K562 (cell line): Measurements from ENCODE around the gene EEF2. TPM values are rescaled to one million over a fixed set of nuclear protein-coding genes. Genes with fewer than 3 reads are reported as not detected.

Experiments
- ATAC-seq: fragments of 200-7000 bp; cut with Tn5 transposase; 3 replicates; pipeline ENCODE4 v1.9.1; 2020; ENCODE audit warnings: moderate library complexity
- BruUV-seq: library from RNA; stranded (reverse); fragments of 400-500 nt; replicated peaks from 2 replicates; lab custom pipeline; 2021; lab: Mats Ljungman, UMichigan
- CTCF ChIA-PET: fragments of 300-600 bp; formaldehyde crosslinking; extraction: SDS; loops from one replicate; lab custom pipeline; 2021; ENCODE audit warnings: low intra/inter-chr PET ratio; lab: Yijun Ruan, JAX
- POLR2A ChIA-PET: fragments of 300-600, 350-650 bp; sonication (Branson Sonifier 250); formaldehyde crosslinking; extraction: SDS; loops from one replicate; lab custom pipeline; 2021; ENCODE audit warnings: antibody characterized with exemption, inconsistent platforms; lab: Yijun Ruan, JAX
- DNase-seq, 4 experiments: peaks; one replicate each; pipeline versions ENCODE4 v3.0.0 to v3.0.0-alpha.2; 2011 to 2018; ENCODE audit warnings: low spot score in 3 of 4, mixed read lengths in 3 of 4; ENCODE audit errors: extremely low read depth in 1 of 4
- FAIRE-seq: peaks from 2 replicates; lab custom pipeline; 2011; peaks lifted over from hg19 to GRCh38; lab: Jason Lieb, UNC
- H2AFZ ChIP-seq: 2 replicates; pipeline ENCODE4 v1.6.0; 2011; ENCODE audit warnings: low read depth, low read length, control low read depth, inconsistent platforms
- H3K27ac ChIP-seq: fragments of 200-600 bp; 3 replicates; pipeline ENCODE4 v1.8.0; 2011; ENCODE audit warnings: low read depth, mild to moderate bottlenecking, control low read depth, inconsistent platforms, low read length, moderate library complexity, mixed read lengths; ENCODE audit errors: extremely low read depth
- H3K27me3 ChIP-seq, 2 experiments: fragments of 300-600 bp in 1 of 2; 2 replicates in 1 of 2; 3 replicates in 1 of 2; pipeline versions ENCODE4 v1.6.0 to v1.8.0; 2011; ENCODE audit warnings: inconsistent platforms in 2 of 2, low read length in 2 of 2, mild to moderate bottlenecking in 1 of 2, mixed read lengths in 1 of 2, moderate library complexity in 1 of 2; ENCODE audit not compliant: control insufficient read depth in 2 of 2, insufficient read depth in 2 of 2
- H3K36me3 ChIP-seq: fragments of 300-600 bp; 3 replicates; pipeline ENCODE4 v1.8.0; 2011; ENCODE audit warnings: mild to moderate bottlenecking, low read length, inconsistent platforms; ENCODE audit not compliant: control insufficient read depth, insufficient read depth
- H3K4me1 ChIP-seq, 2 experiments: fragments of 200-600 bp in 1 of 2; replicated peaks in 1 of 2; 2 replicates in 1 of 2; 3 replicates in 1 of 2; pipeline versions ENCODE4 v1.5.1 to v1.8.0; 2011; ENCODE audit warnings: inconsistent platforms in 2 of 2, low read length in 2 of 2, mild to moderate bottlenecking in 1 of 2, mixed read lengths in 1 of 2, moderate library complexity in 1 of 2; ENCODE audit not compliant: control insufficient read depth in 2 of 2, insufficient read depth in 2 of 2
- H3K4me2 ChIP-seq: 2 replicates; pipeline ENCODE4 v1.6.1; 2011; ENCODE audit warnings: low read length, control low read depth, inconsistent platforms, mixed read lengths; ENCODE audit not compliant: insufficient read depth
- H3K4me3 ChIP-seq: fragments of 200-600 bp; sonication (generic), shearing (Covaris generic); 2 replicates; pipeline ENCODE4 v1.5.1; 2016; ENCODE audit warnings: control low read depth, inconsistent platforms
- H3K79me2 ChIP-seq: fragments of 200-600 bp; 3 replicates; pipeline ENCODE4 v1.8.0; 2011; ENCODE audit warnings: low read length, inconsistent platforms; ENCODE audit not compliant: control insufficient read depth, insufficient read depth
- H3K9ac ChIP-seq, 2 experiments: 2 replicates each; pipeline versions ENCODE4 v1.6.0 to v1.6.1; 2011; ENCODE audit warnings: low read depth in 2 of 2, low read length in 2 of 2, control low read depth in 1 of 2, inconsistent platforms in 1 of 2, mild to moderate bottlenecking in 1 of 2, mixed read lengths in 1 of 2; ENCODE audit not compliant: insufficient read depth in 1 of 2
- H3K9me1 ChIP-seq: one replicate; pipeline ENCODE4 v1.6.0; 2011; ENCODE audit warnings: inconsistent platforms, mild to moderate bottlenecking, low read length, moderate library complexity; ENCODE audit not compliant: control insufficient read depth, insufficient read depth
- H3K9me3 ChIP-seq: replicated peaks from 2 replicates; pipeline ENCODE4 v1.5.1; 2011; ENCODE audit warnings: low read depth, low read length, inconsistent platforms; ENCODE audit not compliant: control insufficient read depth, insufficient read depth
- H4K20me1 ChIP-seq: replicated peaks from 2 replicates; pipeline ENCODE4 v1.6.1; 2011; ENCODE audit warnings: low read length, inconsistent platforms, mixed read lengths; ENCODE audit not compliant: control insufficient read depth, insufficient read depth
- ATF2 ChIP-seq: sonication (generic); formaldehyde crosslinking; IDR thresholded peaks from 2 replicates; pipeline ENCODE4 v1.8.1; 2022; ENCODE audit warnings: missing genetic modification reagents
- MECOM ChIP-seq: fragments of 250-450 bp; sonication (Bioruptor Pico); IDR thresholded peaks from 2 replicates; pipeline ENCODE4 v1.8.0; 2022; ENCODE audit warnings: inconsistent platforms
- NCOA6 ChIP-seq: fragments of 450-650 bp; IDR thresholded peaks from 2 replicates; pipeline ENCODE4 v1.6.1; 2017; ENCODE audit warnings: mild to moderate bottlenecking
- ZNF274 ChIP-seq: IDR thresholded peaks from 2 replicates; pipeline ENCODE4 v1.6.1; 2011; ENCODE audit warnings: low read depth, mild to moderate bottlenecking, low read length, moderate library complexity, borderline replicate concordance
- ZNF639 ChIP-seq, 2 experiments: fragments of 200-800 bp in 1 of 2; sonication (Bioruptor generic) in 1 of 2; sonication (generic) in 1 of 2; formaldehyde crosslinking in 1 of 2; IDR thresholded peaks in 1 of 2; conservative IDR thresholded peaks in 1 of 2; 2 replicates each; pipeline versions ENCODE4 v1.5.0 to v1.6.1; 2016 to 2020; ENCODE audit warnings: missing compliant biosample characterization in 1 of 2, missing genetic modification characterization in 1 of 2, missing genetic modification reagents in 1 of 2
- WGBS: fragments of 100-300 bp; shearing (Covaris generic); methylation state at CpG from one replicate; pipeline ENCODE4 v1.1.6; 2016; ENCODE audit warnings: low coverage, mixed read lengths; ENCODE audit not compliant: insufficient coverage; ENCODE audit errors: missing lambda C conversion rate; 5-methylcytosine and 5-hydroxymethylcytosine counted together
- in situ Hi-C: fragments of 300-500 bp; cut with MboI; formaldehyde crosslinking; loops from 4 replicates; pipeline ENCODE4 v1.15.0; 2018; ENCODE audit warnings: inconsistent platforms, mixed read lengths
- intact Hi-C: fragments of 100-400 bp; cut with micrococcal nuclease; formaldehyde crosslinking; loops from 2 replicates; pipeline ENCODE4 v1.14.2; 2022
- polyA plus RNA-seq, 8 experiments: library from polyadenylated mRNA; depleted of rRNA in 4 of 8; stranded (reverse) in 5 of 8; unstranded in 3 of 8; fragments of >200 nt; fragmentation: Nextera tagmentation in 2 of 8; fragmentation: Illumina TruSeq in 1 of 8; extraction: Ambion mirVana in 2 of 8; extraction: Trizol in 1 of 8; gene quantifications; 2 replicates each; pipeline versions ENCODE4 v1.2.1 to v1.2.3, GENCODE V29; 2011 to 2014; ENCODE audit warnings: inconsistent platforms in 1 of 8, missing spikeins in 1 of 8
- total RNA-seq, 7 experiments: library from RNA; depleted of rRNA in 6 of 7; stranded (reverse); fragments of >200 nt in 6 of 7; fragmentation: Illumina TruSeq in 2 of 7; extraction: Trizol in 2 of 7; gene quantifications; 2 replicates each; pipeline versions ENCODE4 v1.2.1 to v1.2.3, GENCODE V29; 2011 to 2021; ENCODE audit warnings: low replicate concordance in 1 of 7

The EEF2 gene
- total and polyA plus RNA-seq, 9 of the 15 experiments (the other 6 are each of a cell fraction or from before 2014, with no cell fraction given), result 372 to 3,003 (median 1,453) TPM

- ChIA-PET CTCF (no interaction called here), POLR2A (interaction anchor here (0.6 to 1.8 kb wide), 3 partner anchors 10 to 48 kb away, joined by 3 to 4 read pairs (median 3); partner anchors contain the start of gene EEF2)
- in situ Hi-C loops, result no loop called here
- Histone ChIP-seq H3K4me1 (peaks cover 22 to 75% of the 10 kb centered on the region in 2 experiments; a peak in 4 of 5 replicates), H3K9ac (peak overlapping the region in 1 of 2 experiments; percentile 75; a peak in 1 of 4 replicates), H2AFZ (no peak overlapping the region), H3K79me2 (peaks cover 47% of the 10 kb centered on the region), H4K20me1 (peaks cover 33% of the 10 kb centered on the region), H3K27ac (no peak overlapping the region), H3K36me3 (peaks cover 44% of the 10 kb centered on the region; the same call in 1 of the 3 replicates), H3K9me3 (no peaks in the 10 kb centered on the region), H3K9me1 (no peaks in the 10 kb centered on the region), H3K4me2 (no peak overlapping the region), H3K4me3 (no peak overlapping the region), H3K27me3 (no peaks in the 10 kb centered on the region)
- DNase-seq, result no peak
- 85% methylated on average over 23 of the region's 24 CpGs for WGBS
- no peak for ATAC-seq
- intact Hi-C loops, result loop anchor here (5.0 kb wide), 1 partner anchor 57 kb away; the partner anchor contains the start of gene ZBTB7A
- BruUV-seq, result no TSS peak
- no peak for FAIRE-seq
- no peak for TF ChIP-seq NCOA6
- no peak for TF ChIP-seq ATF2 (CRISPR knock-in tag)
- no peak for TF ChIP-seq ZNF274
- no peak for TF ChIP-seq MECOM (CRISPR knock-in tag)
- TF ChIP-seq ZNF639 (CRISPR knock-in tag; conservative IDR thresholded peaks at IDR 0.05 in 1 of 2, IDR thresholded peaks at IDR 0.05 in 1 of 2), result no peak
These were observed 24.9 kb upstream of the EEF2 start for GRCh38 chr19:4009990-4010807.
